Measurements from ENCODE around the gene DUSP6.

DUSP6 gene

GRCh38 chr12:89373763-89374572 is 21.7 kb upstream of the DUSP6 start:
- FAIRE-seq = no peak

- FAIRE-seq = no peak
Measured at GRCh38 chr12:89372584-89373370, 20.5 kb upstream of the DUSP6 start.

DNA sequence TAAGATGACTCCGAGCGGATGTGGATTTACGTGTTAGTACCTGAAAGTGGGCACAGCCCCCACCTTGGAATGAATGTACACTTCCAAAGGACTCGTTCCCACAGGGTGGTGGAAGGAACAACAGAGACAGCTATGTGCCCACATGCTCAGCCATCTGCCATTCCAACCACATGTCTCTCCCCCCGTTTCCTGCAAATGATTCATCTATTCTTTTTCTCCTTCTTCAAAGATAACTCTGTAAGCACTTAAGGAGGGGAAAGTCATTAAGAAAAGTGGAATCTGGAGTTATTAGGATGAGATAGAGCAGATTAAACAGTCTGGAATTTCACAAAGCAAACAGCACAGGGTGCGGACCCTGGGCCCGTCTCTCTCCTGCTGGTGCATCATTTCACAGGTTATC is 18.5 kb upstream of the DUSP6 start:
- no peak for FAIRE-seq

- no peak for FAIRE-seq
Measured at GRCh38 chr12:89370421-89370831, 18.1 kb upstream of the DUSP6 start.

- FAIRE-seq = no peak
Measured at GRCh38 chr12:89369166-89369565, 16.9 kb upstream of the DUSP6 start.

GRCh38 chr12:89368391-89368790 is 16.1 kb upstream of the DUSP6 start:
- FAIRE-seq = no peak

DNA sequence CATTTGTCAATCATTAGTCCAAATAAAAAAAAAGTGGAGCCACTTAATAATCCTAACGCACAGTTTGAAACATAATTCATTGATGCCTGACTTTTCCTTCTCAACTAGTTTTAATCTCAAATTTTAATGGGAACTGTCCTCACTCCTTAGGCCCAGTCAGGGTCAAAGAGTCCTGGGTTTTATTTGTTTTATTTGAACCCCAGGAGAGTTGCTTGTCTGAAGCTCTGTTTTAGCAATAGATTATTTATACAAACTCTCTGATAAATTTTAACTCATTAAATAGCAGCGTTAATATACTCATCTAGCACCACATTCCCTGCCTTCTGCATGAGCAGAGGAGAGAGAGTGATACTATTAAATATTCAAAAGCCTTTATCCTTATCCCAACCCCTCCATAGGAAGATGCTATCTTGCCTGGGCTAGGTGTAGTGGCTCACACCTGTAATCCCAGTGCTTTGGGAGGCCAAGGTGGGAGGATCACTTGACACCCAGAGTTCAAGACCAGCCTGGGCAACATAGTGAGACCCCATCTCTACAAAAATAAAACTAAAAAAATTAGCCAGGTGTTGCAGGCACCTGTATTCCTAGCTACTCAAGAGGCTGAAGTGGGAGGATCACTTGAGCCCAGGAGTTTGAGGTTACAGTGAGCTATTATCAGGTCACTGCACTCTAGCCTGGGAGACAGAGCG is 14.5 kb upstream of the DUSP6 start:
- no peak for FAIRE-seq

DNA sequence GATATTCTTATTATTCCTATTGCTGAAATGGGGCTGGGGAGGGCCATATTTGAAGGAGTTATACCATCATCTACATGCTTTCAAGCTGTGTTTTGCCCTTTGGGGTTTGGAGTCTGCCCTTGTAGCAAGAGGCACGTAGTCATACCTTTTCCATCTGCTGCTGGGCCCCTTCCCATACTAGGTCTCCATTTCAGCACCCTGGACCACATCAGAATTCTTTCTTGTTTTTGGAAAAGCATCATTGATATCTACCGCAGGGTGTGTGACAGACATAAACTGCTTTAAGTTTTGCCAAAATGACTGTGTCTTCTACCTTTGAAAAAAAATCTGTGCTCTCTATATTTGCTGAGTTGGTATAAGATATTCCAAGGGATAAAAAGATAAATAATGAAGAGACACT is 12.3 kb upstream of the DUSP6 start:
- FAIRE-seq = no peak

DNA sequence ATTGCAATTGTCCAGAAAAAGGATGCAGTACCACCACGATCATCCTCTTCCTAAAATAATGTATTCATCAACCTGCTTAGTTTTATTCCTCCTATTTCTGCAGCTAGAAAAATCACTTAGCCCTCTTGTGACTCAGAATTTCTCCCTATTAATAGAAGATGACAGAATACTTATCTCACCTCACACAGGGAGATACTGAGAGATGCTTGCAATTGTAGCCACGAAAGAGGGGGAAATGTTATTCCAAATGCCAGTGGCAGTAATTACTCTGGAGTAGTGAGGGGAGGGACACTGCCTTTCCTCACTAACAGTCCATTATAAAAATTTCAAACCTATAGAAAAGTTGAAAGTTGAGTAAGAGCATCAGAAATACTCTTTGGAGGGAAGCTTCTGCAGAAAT is 11.8 kb upstream of the DUSP6 start:
- no peak for FAIRE-seq

GRCh38 chr12:89363582-89363981 is 11.3 kb upstream of the DUSP6 start:
- no peak for FAIRE-seq

DNA sequence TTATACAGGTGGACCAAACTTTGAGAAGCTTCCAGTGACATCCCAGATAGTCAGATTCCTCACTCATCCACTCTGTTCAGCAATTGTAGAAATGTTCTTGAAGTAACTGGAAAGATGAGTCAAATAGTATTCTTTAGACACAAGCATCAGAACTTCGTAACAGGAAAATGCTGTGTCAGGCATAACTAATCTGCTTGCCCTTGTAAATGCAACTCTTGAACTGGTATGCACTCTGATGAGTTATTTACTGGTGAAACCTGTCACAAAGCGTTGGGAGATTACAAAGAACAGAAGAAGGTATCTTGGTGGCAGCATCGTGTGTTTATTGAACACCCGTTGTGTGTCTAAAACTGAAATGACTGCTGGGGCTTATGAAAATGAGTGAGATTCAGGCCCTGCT is 10.8 kb upstream of the DUSP6 start:
- FAIRE-seq = no peak

- FAIRE-seq = no peak
Measured at GRCh38 chr12:89359615-89360014, 7.3 kb upstream of the DUSP6 start.

DNA sequence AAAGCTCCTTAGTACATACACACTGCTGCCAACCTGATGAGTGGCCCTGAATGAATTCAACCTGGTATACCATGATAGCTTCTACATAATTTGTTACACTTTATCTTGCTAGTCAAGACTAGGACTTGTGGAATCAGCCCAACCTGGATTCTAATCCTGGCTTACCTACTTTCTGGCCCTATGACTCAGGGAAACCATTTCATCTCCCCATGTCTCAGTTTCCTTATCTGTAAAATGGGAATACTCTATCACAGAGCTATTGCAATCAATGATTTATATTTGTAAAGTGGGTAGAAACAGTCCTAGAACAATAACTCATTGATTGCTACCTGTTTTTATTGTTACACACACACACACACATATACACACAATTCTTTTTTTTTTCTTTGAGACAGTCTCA is 6.5 kb upstream of the DUSP6 start:
- no peak for FAIRE-seq

- FAIRE-seq = no peak
Measured at GRCh38 chr12:89357297-89357730, 5.0 kb upstream of the DUSP6 start.

- no peak for FAIRE-seq
Measured at GRCh38 chr12:89356069-89356665, 3.9 kb upstream of the DUSP6 start.

- no peak for FAIRE-seq
Measured at GRCh38 chr12:89355243-89356068, 3.2 kb upstream of the DUSP6 start.

DNA sequence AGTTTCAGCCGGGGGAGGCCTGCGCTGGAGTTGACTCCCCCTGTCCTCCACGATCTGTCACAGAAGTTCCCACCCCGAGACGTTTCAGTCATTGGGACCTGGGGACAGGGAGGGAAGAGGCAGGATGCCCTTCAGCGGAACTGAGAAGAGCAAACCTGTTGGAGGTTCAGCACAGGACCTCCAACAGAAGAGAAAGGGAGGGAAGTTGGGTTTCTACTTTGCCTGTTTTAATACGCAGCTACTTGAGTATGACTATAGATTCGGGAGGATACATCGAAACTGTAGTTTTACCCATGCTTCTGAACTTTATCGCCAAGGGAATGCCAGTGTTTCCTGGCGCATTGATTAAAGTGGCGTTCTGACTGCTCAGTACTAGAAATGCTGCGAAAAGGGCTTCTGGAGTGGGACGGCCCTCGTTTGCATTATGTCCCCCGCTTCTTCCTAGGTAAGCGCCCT is 2.3 kb upstream of the DUSP6 start:
- FAIRE-seq = no peak

GRCh38 chr12:89353823-89354611 is 1.7 kb upstream of the DUSP6 start:
- no peak for FAIRE-seq

DNA sequence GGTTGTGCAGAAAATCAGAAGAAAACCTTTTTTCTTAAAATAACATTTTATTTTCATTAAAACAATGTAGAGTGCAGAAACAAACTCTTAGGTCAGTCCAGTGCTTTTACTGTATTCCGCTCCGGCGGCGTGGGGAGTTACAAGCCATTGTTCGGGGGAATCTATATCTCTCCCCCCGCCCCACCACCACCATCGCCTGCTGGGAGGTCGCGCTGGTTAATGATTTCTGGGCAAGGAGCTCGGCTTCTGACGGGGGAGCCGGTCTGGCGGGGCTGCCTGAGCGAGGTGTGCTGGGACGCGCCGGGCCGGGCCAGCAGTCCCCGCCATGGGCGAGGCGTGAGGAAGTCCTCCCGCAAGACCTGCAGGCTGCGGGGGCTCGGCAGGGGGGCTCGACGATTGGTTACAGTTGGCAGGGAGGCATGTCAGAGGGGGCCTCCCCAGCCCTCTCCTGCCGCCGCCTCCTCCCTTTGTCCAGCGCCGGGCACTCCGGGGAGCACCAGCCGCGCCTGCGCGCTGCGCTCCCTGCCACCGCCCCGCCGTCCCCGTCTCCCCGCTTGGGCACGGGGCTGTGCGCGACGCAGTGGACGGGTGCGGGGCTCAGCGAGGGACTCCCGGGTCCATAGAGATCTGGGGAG is 1.0 kb upstream of the DUSP6 start:
- FAIRE-seq = no peak

GRCh38 chr12:89352242-89352491 is 134 bp downstream of the DUSP6 start:
- no peak for FAIRE-seq
